A549 (cell line): ENCODE measurements around the gene TGIF2. TPM values are rescaled to one million over a fixed set of nuclear protein-coding genes. Genes with fewer than 3 reads are reported as not detected.
A peak's percentile ranks its signal among the peaks of the same experiment; 100 is the strongest.

ENCODE experiments used
- ATAC-seq, 2 experiments: fragments of 200-7000 bp in 1 of 2; fragments of >200 bp in 1 of 2; cut with Nextera tagmentation in 1 of 2; cut with Tn5 transposase in 1 of 2; 3 replicates each; pipeline versions ENCODE4 v1.8.0 to v1.9.1; 2018 to 2020; ENCODE audit warnings: mild to moderate bottlenecking in 1 of 2, moderate library complexity in 1 of 2
- CTCF ChIA-PET: fragments of 300-600 bp; sonication (Branson Sonifier 250); formaldehyde crosslinking; extraction: SDS; loops from one replicate; lab custom pipeline; 2021; ENCODE audit warnings: antibody characterized with exemption, inconsistent platforms; lab: Yijun Ruan, JAX
- POLR2A ChIA-PET: fragments of 350-600 bp; formaldehyde crosslinking; extraction: SDS; loops from one replicate; lab custom pipeline; 2021; ENCODE audit warnings: antibody characterized with exemption, inconsistent platforms; lab: Yijun Ruan, JAX
- DNase-seq, 2 experiments: peaks; one replicate each; pipeline versions ENCODE4 v3.0.0 to v3.0.0-alpha.2; 2011 to 2016; ENCODE audit warnings: low read depth in 1 of 2, low spot score in 1 of 2
- FAIRE-seq: peaks from 2 replicates; lab custom pipeline; 2011; peaks lifted over from hg19 to GRCh38; lab: Jason Lieb, UNC
- H3K27ac ChIP-seq, 2 experiments: fragments of >200 bp; sonication (Bioruptor Twin); formaldehyde crosslinking; 3 replicates each; pipeline ENCODE4 v1.5.1; 2016 to 2017
- H3K4me1 ChIP-seq: fragments of >200 bp; sonication (Bioruptor Twin); formaldehyde crosslinking; 3 replicates; pipeline ENCODE4 v1.6.1; 2016
- H3K4me2 ChIP-seq: fragments of >200 bp; sonication (Bioruptor Twin); formaldehyde crosslinking; 3 replicates; pipeline ENCODE4 v1.6.1; 2016
- H3K4me3 ChIP-seq: fragments of >200 bp; sonication (Bioruptor Twin); formaldehyde crosslinking; 3 replicates; pipeline ENCODE4 v1.5.1; 2016
- H3K9me3 ChIP-seq: fragments of >200 bp; sonication (Bioruptor Twin); formaldehyde crosslinking; 3 replicates; pipeline ENCODE4 v1.6.1; 2016
- BCL3 ChIP-seq: fragments of >200 bp; sonication (Bioruptor Twin); formaldehyde crosslinking; IDR thresholded peaks from 3 replicates; pipeline ENCODE4 v1.6.1; 2016
- CBX2 ChIP-seq: fragments of 200-600 bp; sonication (generic); IDR thresholded peaks from 2 replicates; pipeline ENCODE4 v1.6.1; 2016; ENCODE audit warnings: low read depth, mild to moderate bottlenecking, borderline replicate concordance
- CBX8 ChIP-seq: fragments of 200-600 bp; sonication (generic); IDR thresholded peaks from 2 replicates; pipeline ENCODE4 v1.6.1; 2016
- CTCF ChIP-seq: fragments of >200 bp; sonication (Bioruptor Twin); formaldehyde crosslinking; IDR thresholded peaks from 3 replicates; pipeline ENCODE4 v1.5.1; 2016
- FOSL2 ChIP-seq, 2 experiments: fragments of 450-650 bp in 1 of 2; fragments of >200 bp in 1 of 2; sonication (Bioruptor Twin) in 1 of 2; formaldehyde crosslinking; IDR thresholded peaks; 2 replicates each; pipeline versions ENCODE4 v1.5.0 to v1.6.1; 2016 to 2020; ENCODE audit warnings: mild to moderate bottlenecking in 1 of 2, moderate library complexity in 1 of 2
- FOXS1 ChIP-seq: fragments of 250-450 bp; sonication (Bioruptor Pico); IDR thresholded peaks from 2 replicates; pipeline ENCODE4 v1.5.0; 2020; ENCODE audit warnings: mild to moderate bottlenecking, moderate library complexity
- HOXA7 ChIP-seq: fragments of 250-450 bp; sonication (Bioruptor Pico); IDR thresholded peaks from 2 replicates; pipeline ENCODE4 v1.5.0; 2020; ENCODE audit warnings: mild to moderate bottlenecking, moderate library complexity
- MYC ChIP-seq: IDR thresholded peaks from 2 replicates; pipeline ENCODE4 v1.6.1; 2012; ENCODE audit warnings: mild to moderate bottlenecking, inconsistent platforms, low read length, improper control_type of control experiment, borderline replicate concordance
- NPAS2 ChIP-seq: fragments of 250-450 bp; sonication (Bioruptor Pico); IDR thresholded peaks from 2 replicates; pipeline ENCODE4 v1.8.0; 2022; ENCODE audit warnings: mild to moderate bottlenecking, moderate library complexity, borderline replicate concordance
- TFCP2L1 ChIP-seq: fragments of 250-450 bp; sonication (Bioruptor Pico); IDR thresholded peaks from 2 replicates; pipeline ENCODE4 v1.5.0; 2021; ENCODE audit warnings: mild to moderate bottlenecking
- ZFP36 ChIP-seq: fragments of 450-650 bp; IDR thresholded peaks from 2 replicates; pipeline ENCODE4 v1.6.1; 2014; ENCODE audit warnings: borderline replicate concordance; ENCODE audit not compliant: partially characterized antibody
- ZNF302 ChIP-seq: fragments of 250-450 bp; sonication (Bioruptor Pico); IDR thresholded peaks from 2 replicates; pipeline ENCODE4 v1.9.0; 2021; ENCODE audit warnings: inconsistent platforms, mild to moderate bottlenecking, moderate library complexity
- WGBS: methylation state at CpG from one replicate; pipeline ENCODE4 v1.1.6; 2017; ENCODE audit errors: missing lambda C conversion rate; 5-methylcytosine and 5-hydroxymethylcytosine counted together
- polyA plus RNA-seq, 4 experiments: library from polyadenylated mRNA; depleted of rRNA in 3 of 4; stranded (reverse); fragments of >200 nt; fragmentation: RNase III in 1 of 4; extraction: RNeasy Plus Mini Kit Qiagen cat#74134 plus additional on column Dnase treatment in 1 of 4; gene quantifications; 2 replicates in 3 of 4; 3 replicates in 1 of 4; pipeline ENCODE4 v1.2.3, GENCODE V29; 2011 to 2017
- TF ChIP-seq, protein P1 (sequence below): fragments of 450-650 bp; IDR thresholded peaks from 2 replicates; pipeline ENCODE4 v1.6.1; 2014; ENCODE audit warnings: antibody characterized with exemption

TGIF2 gene
- polyA plus RNA-seq, 2 of the 4 experiments (the other 2 are of a cell fraction), result 4.1 to 5.1 TPM

DNA sequence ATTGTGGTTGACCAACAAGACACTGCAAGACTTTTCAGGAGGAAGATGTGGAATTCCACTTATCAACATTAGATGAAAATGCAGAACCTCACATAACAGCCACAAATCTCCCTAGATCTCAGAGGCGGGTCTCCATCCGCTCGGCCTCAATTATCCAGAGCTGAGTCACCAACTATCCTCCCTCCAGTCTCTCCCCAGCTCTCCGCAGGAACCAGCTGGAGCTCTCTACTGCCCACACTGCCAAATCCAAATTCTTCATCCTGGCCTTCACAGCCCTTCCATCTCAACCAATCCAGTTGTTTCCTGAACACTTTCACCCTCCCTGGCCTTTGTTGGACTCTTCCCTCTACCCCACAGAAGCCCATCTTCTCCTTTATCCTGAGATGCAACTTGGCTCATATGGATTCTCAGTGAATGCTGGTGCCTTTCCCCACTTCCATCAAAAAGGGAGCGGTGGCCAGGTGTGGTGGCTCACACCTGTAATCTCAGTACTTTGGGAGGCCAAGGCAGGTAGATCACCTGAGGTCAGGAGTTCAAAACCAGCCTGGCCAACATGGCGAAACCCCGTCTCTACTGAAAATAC, 3.5 kb upstream of the TGIF2 start (continued):
- TF ChIP-seq CTCF (no peak), FOSL2 (IDR thresholded peaks at IDR 0.05) (no peak), FOSL2 (CRISPR knock-in tag; IDR thresholded peaks at IDR 0.05) (no peak)

DNA sequence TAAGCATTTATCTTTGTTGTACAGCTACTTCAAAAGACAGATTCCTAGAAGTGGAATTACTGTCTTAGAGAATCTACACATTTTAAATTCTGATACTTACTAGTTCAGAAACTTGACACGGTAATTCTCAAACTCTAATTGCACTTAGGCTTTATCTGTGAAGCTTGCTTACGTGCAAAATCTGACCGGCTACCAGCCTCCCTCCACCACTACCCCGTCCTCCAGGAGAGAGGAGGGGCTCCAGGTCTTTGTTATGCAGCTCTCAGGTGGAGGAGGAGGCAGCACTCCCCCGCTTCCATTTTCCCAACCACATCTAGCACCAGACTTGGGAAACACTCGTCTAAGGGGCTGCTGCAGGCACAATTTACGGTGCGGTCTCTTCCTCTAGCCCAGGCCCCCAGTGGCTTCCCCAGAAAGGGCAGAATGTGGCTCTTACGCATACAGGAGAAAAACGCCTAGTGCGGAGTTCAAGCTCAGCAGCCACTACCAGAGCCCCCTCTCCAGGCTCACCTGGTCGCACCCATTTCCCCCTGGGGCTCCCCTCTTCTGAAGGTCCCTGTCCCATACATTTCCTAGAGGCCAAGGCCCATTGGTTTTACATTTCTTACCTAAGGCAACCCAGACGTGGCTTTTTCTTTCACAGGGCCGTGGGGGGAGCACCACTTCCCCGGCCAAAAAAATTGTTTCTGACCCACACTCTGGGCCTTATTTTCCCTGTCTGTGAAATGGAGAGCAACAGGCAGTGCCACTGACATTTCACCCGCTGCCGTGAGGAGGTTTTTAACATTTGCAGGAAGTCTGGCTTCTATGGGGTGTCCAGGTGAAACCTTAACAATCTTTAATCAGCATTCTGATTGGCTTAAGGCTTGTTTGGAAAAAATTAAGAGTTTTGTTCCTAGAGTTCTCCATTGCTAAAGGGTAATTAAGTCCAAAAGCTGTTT, 1.6 kb upstream of the TGIF2 start:
- 78% methylated on average over 17 of the region's 17 CpGs for WGBS
- POLR2A ChIA-PET, result no interaction called here
- no peak overlapping the region for H3K4me2 ChIP-seq
- H3K4me3 ChIP-seq, result no peak overlapping the region
- TF ChIP-seq HOXA7 (CRISPR knock-in tag), result no peak
- TF ChIP-seq NPAS2 (CRISPR knock-in tag), result no peak
- no peak for TF ChIP-seq BCL3
- TF ChIP-seq ZFP36, result no peak
- peaks cover 15% of the 10 kb centered on the region for H3K4me1 ChIP-seq
- H3K9me3 ChIP-seq, result no peaks in the 10 kb centered on the region
- CTCF ChIA-PET, result interaction anchor here (0.6 to 1.5 kb wide), 4 partner anchors 11 to 34 kb away, joined by 3 to 5 read pairs (median 3); partner anchors contain the start of genes MYL9 and RAB5IF
- FAIRE-seq, result no peak
- DNase-seq, result no peak
- no peak for ATAC-seq
- H3K27ac ChIP-seq, result peak overlapping the region in 1 of 2 experiments; percentile 93; a peak in 1 of 6 replicates

- CTCF ChIA-PET, result interaction anchor here (0.6 to 1.2 kb wide), 4 partner anchors 11 to 33 kb away, joined by 3 to 5 read pairs (median 4); partner anchors contain the start of genes MYL9 and RAB5IF
- peak in 1 of 2 experiments; percentile 19 for DNase-seq
- no peak for FAIRE-seq
- H3K27ac ChIP-seq, result peak overlapping the region; percentile 70 to 93; a peak in 4 of 6 replicates
- ATAC-seq, result no peak; a peak in 1 of 6 replicates
- TF ChIP-seq, protein P1, sequence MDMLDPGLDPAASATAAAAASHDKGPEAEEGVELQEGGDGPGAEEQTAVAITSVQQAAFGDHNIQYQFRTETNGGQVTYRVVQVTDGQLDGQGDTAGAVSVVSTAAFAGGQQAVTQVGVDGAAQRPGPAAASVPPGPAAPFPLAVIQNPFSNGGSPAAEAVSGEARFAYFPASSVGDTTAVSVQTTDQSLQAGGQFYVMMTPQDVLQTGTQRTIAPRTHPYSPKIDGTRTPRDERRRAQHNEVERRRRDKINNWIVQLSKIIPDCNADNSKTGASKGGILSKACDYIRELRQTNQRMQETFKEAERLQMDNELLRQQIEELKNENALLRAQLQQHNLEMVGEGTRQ, result no peak
- no peak for TF ChIP-seq NPAS2 (CRISPR knock-in tag)
- no peak for TF ChIP-seq FOSL2 (IDR thresholded peaks at IDR 0.05)
- TF ChIP-seq FOSL2 (CRISPR knock-in tag; IDR thresholded peaks at IDR 0.05), result no peak
- no peak for TF ChIP-seq FOXS1 (CRISPR knock-in tag)
- no peak for TF ChIP-seq CBX2
- TF ChIP-seq MYC, result no peak
- TF ChIP-seq ZNF302 (CRISPR knock-in tag), result no peak
- TF ChIP-seq CBX8, result no peak
- no peak for TF ChIP-seq TFCP2L1 (CRISPR knock-in tag)
- TF ChIP-seq, all 56 proteins: peak for 0
- WGBS, result 84% methylated on average over 20 of the region's 20 CpGs
- Histone ChIP-seq H3K4me1 (peaks cover 15% of the 10 kb centered on the region), H3K4me2 (peak overlapping the region; percentile 97), H3K4me3 (peak overlapping the region; percentile 86; the same call in 1 of the 3 replicates), H3K9me3 (no peaks in the 10 kb centered on the region)
- POLR2A ChIA-PET, result no interaction called here
Measured at GRCh38 chr20:36572701-36573102, 695 bp upstream of the TGIF2 start.
